Effector memory CD4-positive, alpha-beta T cell (primary cell): Measurements from ENCODE around the gene SLC22A4.

ENCODE experiments used
- DNase-seq, 3 donors: peaks; one replicate each; pipeline ENCODE4 v3.0.0-alpha.2; 2020
- H3K27ac ChIP-seq: 2 replicates; pipeline ENCODE4 v1.7.0; 2013; ENCODE audit warnings: mild to moderate bottlenecking, low read length, moderate library complexity; ENCODE audit not compliant: insufficient read depth, poor library complexity, severe bottlenecking
- H3K27me3 ChIP-seq: replicated peaks from 2 replicates; pipeline ENCODE4 v1.7.0; 2013; ENCODE audit warnings: mild to moderate bottlenecking, low read length; ENCODE audit not compliant: insufficient read depth, control insufficient read depth, poor library complexity, severe bottlenecking
- H3K36me3 ChIP-seq: 2 replicates; pipeline ENCODE4 v1.7.0; 2013; ENCODE audit warnings: mild to moderate bottlenecking, low read length, moderate library complexity; ENCODE audit not compliant: control insufficient read depth, insufficient read depth
- H3K4me1 ChIP-seq: 2 replicates; pipeline ENCODE4 v1.7.0; 2013; ENCODE audit warnings: low read length, mild to moderate bottlenecking; ENCODE audit not compliant: control insufficient read depth, insufficient read depth, poor library complexity, severe bottlenecking
- H3K4me3 ChIP-seq: 2 replicates; pipeline ENCODE4 v1.7.0; 2013; ENCODE audit warnings: low read length, low read depth, mild to moderate bottlenecking; ENCODE audit not compliant: insufficient read depth, poor library complexity, severe bottlenecking
- H3K9me3 ChIP-seq: 2 replicates; pipeline ENCODE4 v1.7.0; 2013; ENCODE audit warnings: mild to moderate bottlenecking, low read length, moderate library complexity; ENCODE audit not compliant: control insufficient read depth

Gene SLC22A4

DNA sequence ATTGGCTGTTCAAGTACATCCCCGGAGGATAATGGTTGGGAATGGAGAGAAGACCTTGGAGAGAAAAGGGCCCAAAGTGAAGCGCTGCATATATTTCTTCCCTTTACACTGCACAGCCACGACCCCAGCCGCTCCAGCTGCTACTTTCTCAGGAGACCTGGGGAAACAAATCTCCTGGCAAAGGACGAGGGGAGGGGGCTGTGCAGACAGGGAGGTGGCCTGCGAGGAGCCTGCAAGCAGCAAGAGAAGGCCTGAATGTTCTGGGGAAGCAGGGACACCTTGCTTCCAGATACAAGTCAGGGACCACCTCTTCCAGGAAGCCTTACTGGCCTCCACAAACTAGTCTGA lies 37.4 kb upstream of the SLC22A4 start:
- peaks cover 8% of the 10 kb centered on the region for H3K27me3 ChIP-seq
- no peaks in the 10 kb centered on the region for H3K36me3 ChIP-seq
- no peaks in the 10 kb centered on the region for H3K9me3 ChIP-seq
- H3K4me1 ChIP-seq: no peaks in the 10 kb centered on the region
- no peak overlapping the region for H3K27ac ChIP-seq
- no peak for DNase-seq
- H3K4me3 ChIP-seq: no peak overlapping the region

- Histone ChIP-seq H3K36me3 (no peaks in the 10 kb centered on the region), H3K4me3 (no peak within 1 kb of the TSS), H3K4me1 (no peaks in the 10 kb centered on the region), H3K27me3 (peaks cover 8% of the 10 kb centered on the region), H3K9me3 (no peaks in the 10 kb centered on the region), H3K27ac (no peak within 1 kb of the TSS)
- no peak for DNase-seq
Observed at GRCh38 chr5:132257131-132258101, 36.8 kb upstream of the SLC22A4 start, which contains the start of gene PDLIM4. Gene PDLIM4, plus strand, starts transcription at chr5:132257696. Its CDS starts 39 bp downstream, at chr5:132257735.

GRCh38 chr5:132258102-132259068 lies 35.8 kb upstream of the SLC22A4 start:
- Histone ChIP-seq H3K27ac (no peak overlapping the region), H3K4me3 (no peak overlapping the region), H3K27me3 (peaks cover 8% of the 10 kb centered on the region), H3K36me3 (no peaks in the 10 kb centered on the region), H3K9me3 (no peaks in the 10 kb centered on the region), H3K4me1 (no peaks in the 10 kb centered on the region)
- no peak for DNase-seq

DNA sequence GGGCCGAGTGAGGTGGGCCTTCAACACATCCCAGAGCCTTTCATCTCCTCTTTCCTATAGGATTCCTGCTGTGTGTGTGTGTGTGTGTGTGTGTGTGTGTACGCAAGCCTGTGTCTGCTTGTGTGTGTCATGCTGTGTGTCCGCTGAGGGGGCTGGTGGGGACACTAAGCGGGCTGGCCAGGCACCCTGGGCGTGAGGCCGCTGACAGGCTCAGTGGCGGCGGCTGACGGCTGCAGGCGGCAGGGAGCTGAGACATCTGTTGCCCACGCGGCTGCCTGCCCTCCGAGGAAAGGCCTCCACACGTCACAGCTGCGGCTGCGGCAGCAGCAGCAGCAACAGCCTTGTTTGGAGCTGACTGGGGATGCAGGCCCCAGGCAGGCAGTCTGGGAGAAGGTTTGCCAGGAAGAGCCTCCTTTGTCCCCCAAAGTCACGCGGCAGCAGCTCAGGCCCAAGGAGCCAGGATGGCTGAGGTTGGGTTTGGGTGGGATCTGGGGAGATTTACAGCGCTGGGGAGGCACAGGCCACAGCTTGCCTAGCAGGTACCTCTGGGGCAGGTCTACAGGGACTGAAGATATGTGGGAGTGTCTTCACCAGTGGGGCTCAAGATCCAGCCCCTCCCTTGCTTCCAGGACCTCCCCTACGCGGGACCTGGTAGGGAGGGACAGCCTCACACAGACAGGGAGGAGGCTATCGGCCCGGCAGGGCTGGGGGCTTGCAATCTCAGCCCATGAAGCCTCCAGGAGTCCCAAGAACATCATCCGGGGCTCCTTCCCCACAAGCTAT lies 34.9 kb upstream of the SLC22A4 start:
- no peak overlapping the region for H3K27ac ChIP-seq
- H3K27me3 ChIP-seq: peaks cover 8% of the 10 kb centered on the region
- no peak overlapping the region for H3K4me3 ChIP-seq
- no peaks in the 10 kb centered on the region for H3K9me3 ChIP-seq
- no peaks in the 10 kb centered on the region for H3K4me1 ChIP-seq
- DNase-seq: no peak
- H3K36me3 ChIP-seq: no peaks in the 10 kb centered on the region

DNA sequence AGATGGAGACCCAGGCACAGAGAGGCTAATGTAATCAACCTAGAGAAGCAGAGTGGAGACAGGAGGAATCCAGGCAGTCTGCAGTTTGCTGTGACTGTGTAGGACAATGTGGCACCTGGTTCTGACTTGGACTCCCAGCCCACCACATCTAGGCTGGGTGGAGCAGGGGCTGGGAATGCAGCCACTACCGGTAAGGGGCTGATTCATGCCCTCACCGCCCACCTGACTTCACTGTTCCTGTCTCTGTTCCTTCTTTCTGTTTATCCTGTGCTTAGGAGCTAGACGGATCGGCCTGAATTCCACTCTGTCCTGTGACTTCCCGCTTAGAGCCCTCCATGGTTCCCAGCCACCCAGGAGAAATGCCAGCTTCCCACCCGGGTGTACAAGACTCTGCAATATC lies 34.1 kb upstream of the SLC22A4 start:
- H3K27ac ChIP-seq: no peak overlapping the region
- no peaks in the 10 kb centered on the region for H3K9me3 ChIP-seq
- DNase-seq: no peak
- no peaks in the 10 kb centered on the region for H3K36me3 ChIP-seq
- H3K4me1 ChIP-seq: no peaks in the 10 kb centered on the region
- H3K27me3 ChIP-seq: peaks cover 8% of the 10 kb centered on the region
- H3K4me3 ChIP-seq: no peak overlapping the region

GRCh38 chr5:132260714-132261551 lies 33.3 kb upstream of the SLC22A4 start:
- H3K4me1 ChIP-seq: no peaks in the 10 kb centered on the region
- H3K27me3 ChIP-seq: peaks cover 8% of the 10 kb centered on the region
- no peak for DNase-seq
- no peak overlapping the region for H3K4me3 ChIP-seq
- no peaks in the 10 kb centered on the region for H3K9me3 ChIP-seq
- no peaks in the 10 kb centered on the region for H3K36me3 ChIP-seq
- H3K27ac ChIP-seq: no peak overlapping the region

DNA sequence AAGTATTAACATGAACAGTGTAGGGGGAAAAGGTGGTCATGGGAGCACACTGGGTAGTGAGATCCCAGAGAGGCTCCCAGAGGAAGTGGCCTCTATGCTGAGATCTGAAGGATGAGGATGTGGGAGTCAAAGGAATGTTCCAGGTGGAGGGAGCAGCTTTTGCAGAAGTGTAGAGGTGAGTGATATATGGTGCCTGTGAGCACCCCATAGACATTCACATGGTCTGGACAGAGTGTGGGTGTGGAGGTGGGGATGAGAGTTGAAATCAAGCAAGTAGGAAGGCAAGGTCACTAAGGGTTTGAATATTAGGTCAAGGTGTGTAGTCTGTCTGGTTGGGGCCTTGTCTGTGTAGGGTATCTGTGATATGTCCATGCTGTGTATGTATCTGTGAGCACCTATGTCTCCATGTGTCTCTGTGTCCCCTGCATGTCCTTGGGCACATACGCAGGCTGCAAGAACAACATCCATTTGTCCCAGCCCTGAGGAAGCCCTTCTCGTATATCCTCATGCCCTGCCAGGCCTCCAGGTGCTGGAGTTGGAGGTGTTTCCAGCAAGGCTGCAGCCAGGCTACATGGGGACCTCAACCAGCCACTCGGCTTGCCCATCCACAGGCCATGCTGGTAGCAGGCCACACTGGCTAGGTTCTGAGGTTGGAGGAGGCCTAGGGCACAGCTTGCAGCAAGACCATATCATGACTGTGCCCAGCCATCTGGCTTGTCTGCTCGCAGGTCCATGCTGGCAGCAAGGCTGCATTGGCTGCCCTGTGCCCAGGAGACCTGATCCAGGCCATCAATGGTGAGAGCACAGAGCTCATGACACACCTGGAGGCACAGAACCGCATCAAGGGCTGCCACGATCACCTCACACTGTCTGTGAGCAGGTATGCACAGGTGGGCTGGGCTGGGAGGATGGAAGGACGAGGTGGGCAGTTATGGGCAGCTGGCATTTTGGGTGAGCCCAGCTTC lies 32.0 kb upstream of the SLC22A4 start:
- H3K27ac ChIP-seq: no peak overlapping the region
- no peaks in the 10 kb centered on the region for H3K9me3 ChIP-seq
- no peak for DNase-seq
- H3K4me3 ChIP-seq: no peak overlapping the region
- no peaks in the 10 kb centered on the region for H3K36me3 ChIP-seq
- peaks cover 8% of the 10 kb centered on the region for H3K27me3 ChIP-seq
- H3K4me1 ChIP-seq: no peaks in the 10 kb centered on the region

- DNase-seq: no peak
- H3K4me1 ChIP-seq: no peaks in the 10 kb centered on the region
Observed at GRCh38 chr5:132262882-132263547, 31.2 kb upstream of the SLC22A4 start.

More at GRCh38 chr5:132262882-132263547, 31.2 kb upstream of the SLC22A4 start:
- no peaks in the 10 kb centered on the region for H3K9me3 ChIP-seq
- no peaks in the 10 kb centered on the region for H3K36me3 ChIP-seq
- peaks cover 4% of the 10 kb centered on the region for H3K27me3 ChIP-seq
- H3K4me3 ChIP-seq: no peak overlapping the region
- H3K27ac ChIP-seq: no peak overlapping the region
